HG02678 (cell line): ENCODE measurements around the gene MUC7.
A peak's percentile ranks its signal among the peaks of the same experiment; 100 is the strongest.

Source experiments
- ATAC-seq: cut with Tn5 transposase; IDR thresholded peaks from one replicate; pipeline ENCODE4 v1.9.1; 2021; ENCODE audit warnings: mild to moderate bottlenecking, moderate library complexity; ENCODE audit not compliant: unreplicated experiment

MUC7 gene

GRCh38 chr4:70531981-70532380, 60.0 kb downstream of the MUC7 start:
- ATAC-seq, result peak; percentile 72
